ENCODE measurements around the gene ITGAL.
"Not testable (repeated sequence)": the region's sequence is repeated elsewhere in the genome, so short reads cannot be mapped to it uniquely, and the experiment has no call there.

ITGAL gene

DNA sequence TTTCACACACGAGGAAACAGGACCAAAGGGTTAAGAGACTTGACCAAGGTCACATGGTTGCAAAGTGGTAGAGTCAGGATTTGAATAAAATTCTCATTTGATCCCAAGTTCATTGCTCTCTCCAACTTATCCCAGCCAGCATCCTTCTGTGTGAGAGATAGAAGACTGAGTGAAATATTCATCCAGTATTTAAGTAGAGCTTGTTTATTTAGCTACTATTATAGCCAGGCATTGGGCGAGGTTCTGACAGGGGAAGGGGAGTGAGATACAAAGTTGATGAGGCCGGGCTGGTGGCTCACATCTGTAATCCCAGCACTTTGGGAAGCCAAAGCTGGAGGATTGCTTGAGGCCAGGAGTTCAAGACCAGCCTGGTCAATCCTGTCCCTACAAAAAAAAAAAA is 4.4 kb downstream of the ITGAL start:
- Histone ChIP-seq H3K9me3 (ENCODE audit: control insufficient read depth, insufficient read depth, low read depth, low read length) (no peaks in the 10 kb centered on the region), H3K4me3 (ENCODE audit: low read depth, low read length) (no peak overlapping the region), H3K27ac (ENCODE audit: low read depth, low read length) (no peak overlapping the region), H3K4me1 (ENCODE audit: control insufficient read depth, insufficient read depth, low read length) (no peaks in the 10 kb centered on the region), H3K27me3 (ENCODE audit: control insufficient read depth, insufficient read depth, low read length) (no peaks in the 10 kb centered on the region; the same call in 1 of the 2 replicates), H3K36me3 (ENCODE audit: control insufficient read depth, insufficient read depth, low read length) (no peaks in the 10 kb centered on the region), H3K9ac (ENCODE audit: low read length) (no peak overlapping the region)

- not testable (repeated sequence) for H3K27me3 ChIP-seq (ENCODE audit: control insufficient read depth, insufficient read depth, low read length); H3K27ac ChIP-seq (ENCODE audit: low read depth, low read length); H3K4me3 ChIP-seq (ENCODE audit: low read depth, low read length); H3K9ac ChIP-seq (ENCODE audit: low read length); H3K9me3 ChIP-seq (ENCODE audit: control insufficient read depth, insufficient read depth, low read depth, low read length); H3K36me3 ChIP-seq (ENCODE audit: control insufficient read depth, insufficient read depth, low read length); H3K4me1 ChIP-seq (ENCODE audit: control insufficient read depth, insufficient read depth, low read length)
These were observed 5.2 kb downstream of the ITGAL start for GRCh38 chr16:30477773-30478172.

DNA sequence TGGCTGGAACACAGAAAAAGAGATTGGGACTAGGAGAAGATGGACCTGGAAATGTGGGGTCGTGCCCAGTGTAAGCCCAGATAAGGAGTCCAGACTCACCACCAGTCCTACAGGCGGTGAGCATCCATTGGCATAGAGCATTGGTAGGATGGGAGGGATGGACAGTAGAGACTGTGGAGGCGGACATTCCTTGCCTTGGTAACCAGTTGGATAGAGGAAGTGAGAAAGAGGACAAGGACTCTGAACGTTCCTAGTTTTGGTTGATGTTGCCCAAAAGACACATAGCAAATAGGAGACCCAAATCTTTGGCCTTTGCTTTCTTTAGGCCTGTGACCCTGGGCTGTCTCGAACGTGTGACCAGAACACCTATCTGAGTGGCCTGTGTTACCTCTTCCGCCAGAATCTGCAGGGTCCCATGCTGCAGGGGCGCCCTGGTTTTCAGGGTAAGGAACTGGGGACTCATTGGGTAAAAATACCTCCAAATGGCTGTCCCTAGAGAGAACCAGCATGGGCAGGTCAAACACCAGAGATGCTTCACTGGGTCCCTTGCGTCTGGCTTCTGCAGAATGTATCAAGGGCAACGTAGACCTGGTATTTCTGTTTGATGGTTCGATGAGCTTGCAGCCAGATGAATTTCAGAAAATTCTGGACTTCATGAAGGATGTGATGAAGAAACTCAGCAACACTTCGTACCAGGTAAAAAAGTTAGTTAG is 6.4 kb downstream of the ITGAL start:
- Histone ChIP-seq H3K4me3 (ENCODE audit: low read depth, low read length) (no peak overlapping the region), H3K9me3 (ENCODE audit: control insufficient read depth, insufficient read depth, low read depth, low read length) (no peaks in the 10 kb centered on the region), H3K27ac (ENCODE audit: low read depth, low read length) (no peak overlapping the region), H3K36me3 (ENCODE audit: control insufficient read depth, insufficient read depth, low read length) (no peaks in the 10 kb centered on the region), H3K27me3 (ENCODE audit: control insufficient read depth, insufficient read depth, low read length) (no peaks in the 10 kb centered on the region), H3K9ac (ENCODE audit: low read length) (no peak overlapping the region), H3K4me1 (ENCODE audit: control insufficient read depth, insufficient read depth, low read length) (no peaks in the 10 kb centered on the region)

GRCh38 chr16:30481381-30481780 is 8.8 kb downstream of the ITGAL start:
- H3K27me3 ChIP-seq (ENCODE audit: control insufficient read depth, insufficient read depth, low read length): no peaks in the 10 kb centered on the region
- no peak overlapping the region for H3K27ac ChIP-seq (ENCODE audit: low read depth, low read length)
- no peaks in the 10 kb centered on the region for H3K9me3 ChIP-seq (ENCODE audit: control insufficient read depth, insufficient read depth, low read depth, low read length)
- no peaks in the 10 kb centered on the region for H3K36me3 ChIP-seq (ENCODE audit: control insufficient read depth, insufficient read depth, low read length)
- H3K9ac ChIP-seq (ENCODE audit: low read length): no peak overlapping the region
- no peaks in the 10 kb centered on the region for H3K4me1 ChIP-seq (ENCODE audit: control insufficient read depth, insufficient read depth, low read length)
- no peak overlapping the region for H3K4me3 ChIP-seq (ENCODE audit: low read depth, low read length)

DNA sequence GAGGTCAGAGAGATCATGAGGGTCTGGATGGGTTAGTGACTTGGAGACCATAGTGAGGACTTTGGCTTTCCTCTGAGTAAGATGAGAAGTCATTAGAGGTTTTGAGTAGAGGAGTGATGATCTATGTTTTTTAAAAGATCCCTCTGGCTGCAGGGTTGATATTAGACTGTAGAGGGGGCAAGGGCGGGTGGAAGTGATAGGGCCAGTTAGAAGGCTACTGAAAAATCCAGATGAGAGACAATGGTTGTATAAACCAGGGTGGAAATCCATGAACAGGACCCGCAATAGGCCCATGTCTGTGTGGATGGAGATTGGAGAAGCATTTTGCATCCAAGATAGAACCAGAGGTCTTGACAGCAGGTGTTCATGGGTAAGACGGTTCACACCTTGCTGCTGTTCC is 9.8 kb downstream of the ITGAL start:
- H3K36me3 ChIP-seq (ENCODE audit: control insufficient read depth, insufficient read depth, low read length): no peaks in the 10 kb centered on the region
- no peak overlapping the region for H3K9ac ChIP-seq (ENCODE audit: low read length)
- H3K4me1 ChIP-seq (ENCODE audit: control insufficient read depth, insufficient read depth, low read length): no peaks in the 10 kb centered on the region
- no peaks in the 10 kb centered on the region for H3K9me3 ChIP-seq (ENCODE audit: control insufficient read depth, insufficient read depth, low read depth, low read length)
- no peak overlapping the region for H3K27ac ChIP-seq (ENCODE audit: low read depth, low read length)
- H3K27me3 ChIP-seq (ENCODE audit: control insufficient read depth, insufficient read depth, low read length): no peaks in the 10 kb centered on the region
- H3K4me3 ChIP-seq (ENCODE audit: low read depth, low read length): no peak overlapping the region

DNA sequence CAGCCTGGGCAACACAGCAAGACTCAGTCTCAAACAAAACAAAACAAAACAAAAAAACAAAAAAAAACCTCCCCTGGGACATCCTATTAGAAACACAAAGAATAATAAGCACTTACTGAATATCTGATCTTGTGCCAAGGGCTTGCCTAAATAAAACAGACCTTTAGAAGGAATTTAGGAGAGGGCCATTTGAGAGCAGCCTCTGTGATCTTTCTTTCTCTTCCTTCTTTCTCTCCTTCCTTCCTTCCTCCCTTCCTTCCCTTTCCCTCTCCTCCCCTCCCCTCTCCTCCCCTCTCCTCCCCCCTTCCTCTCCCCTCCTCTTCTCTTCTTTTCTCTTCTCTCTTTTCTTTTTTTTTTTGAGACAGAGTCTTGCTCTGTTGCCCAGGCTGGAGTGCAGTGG is 12.3 kb downstream of the ITGAL start:
- Histone ChIP-seq H3K4me3 (ENCODE audit: low read depth, low read length) (no peak overlapping the region), H3K27ac (ENCODE audit: low read depth, low read length) (no peak overlapping the region), H3K36me3 (ENCODE audit: control insufficient read depth, insufficient read depth, low read length) (no peaks in the 10 kb centered on the region), H3K27me3 (ENCODE audit: control insufficient read depth, insufficient read depth, low read length) (no peaks in the 10 kb centered on the region), H3K4me1 (ENCODE audit: control insufficient read depth, insufficient read depth, low read length) (peaks cover 8% of the 10 kb centered on the region), H3K9ac (ENCODE audit: low read length) (no peak overlapping the region), H3K9me3 (ENCODE audit: control insufficient read depth, insufficient read depth, low read depth, low read length) (no peaks in the 10 kb centered on the region)

DNA sequence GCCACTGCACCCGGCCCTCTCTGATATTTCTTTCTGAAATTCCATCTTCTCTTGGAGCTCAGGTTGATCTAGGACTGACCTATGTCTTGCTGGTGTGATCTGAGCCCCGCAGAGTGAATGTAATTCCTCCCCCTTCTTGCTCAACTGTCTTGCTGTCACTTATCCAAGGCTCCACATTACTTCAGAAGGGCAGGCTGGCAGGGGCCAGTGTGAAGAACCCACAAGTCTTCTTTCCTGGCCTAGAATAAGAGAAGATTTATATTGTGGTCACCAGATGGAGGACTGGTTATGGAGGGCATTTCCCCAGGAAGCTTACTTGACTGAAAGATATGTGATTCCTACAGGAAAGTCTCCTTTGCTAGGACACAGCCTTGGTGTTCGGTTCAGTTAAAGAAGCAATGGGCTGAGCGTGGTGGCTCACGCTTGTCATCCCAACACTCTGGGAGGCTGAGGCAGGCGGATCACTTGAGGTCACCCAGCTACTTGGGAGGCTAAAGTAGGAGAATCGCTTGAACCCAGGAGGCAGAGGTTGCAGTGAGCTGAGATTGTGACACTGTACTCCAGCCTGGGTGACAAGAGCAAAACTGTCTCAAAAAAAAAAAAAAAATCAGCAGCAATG is 13.4 kb downstream of the ITGAL start:
- Histone ChIP-seq H3K9me3 (ENCODE audit: control insufficient read depth, insufficient read depth, low read depth, low read length) (no peaks in the 10 kb centered on the region), H3K27ac (ENCODE audit: low read depth, low read length) (no peak overlapping the region), H3K9ac (ENCODE audit: low read length) (no peak overlapping the region), H3K27me3 (ENCODE audit: control insufficient read depth, insufficient read depth, low read length) (no peaks in the 10 kb centered on the region), H3K4me1 (ENCODE audit: control insufficient read depth, insufficient read depth, low read length) (peaks cover 8% of the 10 kb centered on the region), H3K4me3 (ENCODE audit: low read depth, low read length) (no peak overlapping the region), H3K36me3 (ENCODE audit: control insufficient read depth, insufficient read depth, low read length) (no peaks in the 10 kb centered on the region)

DNA sequence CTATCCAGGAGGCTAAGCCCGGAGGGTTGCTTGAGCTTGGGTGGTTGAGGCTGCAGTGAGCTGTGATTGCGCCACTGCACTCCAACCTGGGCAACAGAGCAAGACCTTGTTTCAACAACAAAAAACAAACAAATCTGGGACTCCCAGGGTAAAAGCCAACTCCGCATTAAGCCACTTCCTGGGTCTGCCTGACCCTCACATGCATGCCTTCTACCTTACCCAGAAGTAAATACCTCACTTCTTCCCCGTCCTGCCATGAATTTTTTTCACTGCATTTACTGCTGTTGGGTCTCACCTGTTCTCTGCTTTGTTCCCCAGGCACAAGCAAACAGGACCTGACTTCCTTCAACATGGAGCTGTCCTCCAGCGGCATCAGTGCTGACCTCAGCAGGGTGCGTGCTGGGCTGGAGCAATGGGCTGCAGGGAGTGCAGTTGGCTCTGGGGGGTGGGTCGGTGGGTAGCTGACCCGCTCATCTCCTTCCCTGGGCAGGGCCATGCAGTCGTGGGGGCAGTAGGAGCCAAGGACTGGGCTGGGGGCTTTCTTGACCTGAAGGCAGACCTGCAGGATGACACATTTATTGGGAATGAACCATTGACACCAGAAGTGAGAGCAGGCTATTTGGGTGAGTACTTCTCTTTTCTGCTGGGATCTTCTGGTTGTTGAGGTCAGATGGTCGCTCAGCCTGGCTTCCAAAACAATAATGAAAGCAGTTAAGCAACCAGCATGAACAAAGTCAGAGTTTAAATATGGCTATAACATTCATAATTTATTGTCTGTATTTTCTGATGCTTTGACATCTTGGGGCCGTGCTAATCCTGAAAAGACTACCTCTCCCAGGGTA is 16.4 kb downstream of the ITGAL start:
- Histone ChIP-seq H3K9me3 (ENCODE audit: control insufficient read depth, insufficient read depth, low read depth, low read length) (no peaks in the 10 kb centered on the region), H3K4me1 (ENCODE audit: control insufficient read depth, insufficient read depth, low read length) (peaks cover 8% of the 10 kb centered on the region), H3K27ac (ENCODE audit: low read depth, low read length) (no peak overlapping the region), H3K27me3 (ENCODE audit: control insufficient read depth, insufficient read depth, low read length) (no peaks in the 10 kb centered on the region), H3K9ac (ENCODE audit: low read length) (no peak overlapping the region), H3K4me3 (ENCODE audit: low read depth, low read length) (no peak overlapping the region), H3K36me3 (ENCODE audit: control insufficient read depth, insufficient read depth, low read length) (no peaks in the 10 kb centered on the region)

- H3K9ac ChIP-seq (ENCODE audit: low read length): no peak overlapping the region
- H3K9me3 ChIP-seq (ENCODE audit: control insufficient read depth, insufficient read depth, low read depth, low read length): no peaks in the 10 kb centered on the region
- H3K27me3 ChIP-seq (ENCODE audit: control insufficient read depth, insufficient read depth, low read length): peaks cover 5% of the 10 kb centered on the region
- H3K4me1 ChIP-seq (ENCODE audit: control insufficient read depth, insufficient read depth, low read length): peaks cover 8% of the 10 kb centered on the region
- H3K36me3 ChIP-seq (ENCODE audit: control insufficient read depth, insufficient read depth, low read length): no peaks in the 10 kb centered on the region
- no peak overlapping the region for H3K4me3 ChIP-seq (ENCODE audit: low read depth, low read length)
- H3K27ac ChIP-seq (ENCODE audit: low read depth, low read length): no peak overlapping the region
These were observed 17.7 kb downstream of the ITGAL start for GRCh38 chr16:30490210-30490609.

- no peak overlapping the region for H3K27ac ChIP-seq (ENCODE audit: low read depth, low read length)
- H3K36me3 ChIP-seq (ENCODE audit: control insufficient read depth, insufficient read depth, low read length): no peaks in the 10 kb centered on the region
- H3K9me3 ChIP-seq (ENCODE audit: control insufficient read depth, insufficient read depth, low read depth, low read length): no peaks in the 10 kb centered on the region
- no peak overlapping the region for H3K4me3 ChIP-seq (ENCODE audit: low read depth, low read length)
- H3K27me3 ChIP-seq (ENCODE audit: control insufficient read depth, insufficient read depth, low read length): peaks cover 5% of the 10 kb centered on the region
- H3K9ac ChIP-seq (ENCODE audit: low read length): no peak overlapping the region
- H3K4me1 ChIP-seq (ENCODE audit: control insufficient read depth, insufficient read depth, low read length): peaks cover 8% of the 10 kb centered on the region
These were observed 18.7 kb downstream of the ITGAL start for GRCh38 chr16:30491229-30491628.

DNA sequence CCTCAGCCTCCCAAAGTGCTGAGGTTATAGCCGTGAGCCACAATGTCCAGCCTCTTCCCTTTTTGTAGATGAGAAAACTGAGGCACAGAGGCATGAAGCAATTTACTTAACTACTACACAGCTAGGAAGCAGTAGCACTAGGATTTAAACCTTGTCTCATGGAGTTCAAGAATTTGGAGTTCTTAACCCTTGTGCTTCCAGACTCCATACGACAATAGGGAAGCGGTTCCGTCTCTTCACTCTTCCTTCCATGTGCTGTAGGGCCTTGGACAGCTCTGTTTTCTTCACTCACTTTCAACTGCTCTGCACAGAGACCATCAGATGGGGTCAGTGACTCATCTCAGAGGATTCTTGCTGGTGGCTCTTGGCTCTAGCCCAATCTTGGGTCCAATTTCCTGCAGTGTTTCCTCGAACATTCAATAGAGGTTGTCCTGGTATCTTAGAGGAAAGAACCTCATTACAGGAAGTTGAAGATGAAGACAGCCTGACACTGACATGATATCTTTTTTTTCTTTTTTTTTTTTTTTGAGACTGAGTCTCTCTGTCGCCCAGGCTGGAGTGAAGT is 19.3 kb downstream of the ITGAL start:
- H3K9me3 ChIP-seq (ENCODE audit: control insufficient read depth, insufficient read depth, low read depth, low read length): no peaks in the 10 kb centered on the region
- no peak overlapping the region for H3K4me3 ChIP-seq (ENCODE audit: low read depth, low read length)
- peaks cover 8% of the 10 kb centered on the region for H3K4me1 ChIP-seq (ENCODE audit: control insufficient read depth, insufficient read depth, low read length)
- no peak overlapping the region for H3K9ac ChIP-seq (ENCODE audit: low read length)
- no peaks in the 10 kb centered on the region for H3K36me3 ChIP-seq (ENCODE audit: control insufficient read depth, insufficient read depth, low read length)
- no peak overlapping the region for H3K27ac ChIP-seq (ENCODE audit: low read depth, low read length)
- H3K27me3 ChIP-seq (ENCODE audit: control insufficient read depth, insufficient read depth, low read length): peaks cover 5% of the 10 kb centered on the region
